Endodermal cell (in vitro differentiated cells): ENCODE measurements around the gene FRYL. TPM values are rescaled to one million over a fixed set of nuclear protein-coding genes. Genes with fewer than 3 reads are reported as not detected.

Experiments
- DNase-seq: peaks from one replicate; pipeline ENCODE4 v3.0.0-alpha.2; 2017
- H3K27ac ChIP-seq: 2 replicates; pipeline ENCODE4 v1.5.1; 2013; ENCODE audit warnings: mild to moderate bottlenecking, low read depth, low read length, moderate library complexity
- H3K27me3 ChIP-seq: 2 replicates; pipeline ENCODE4 v1.6.1; 2013; ENCODE audit warnings: mild to moderate bottlenecking, low read length, moderate library complexity; ENCODE audit not compliant: insufficient read depth, control insufficient read depth, poor library complexity, severe bottlenecking
- H3K36me3 ChIP-seq: 2 replicates; pipeline ENCODE4 v1.7.0; 2013; ENCODE audit warnings: mild to moderate bottlenecking, low read length, moderate library complexity; ENCODE audit not compliant: control insufficient read depth, insufficient read depth
- H3K4me1 ChIP-seq: one replicate; pipeline ENCODE4 v1.7.0; 2013; ENCODE audit warnings: low read length; ENCODE audit not compliant: control insufficient read depth, insufficient read depth
- H3K4me3 ChIP-seq: 2 replicates; pipeline ENCODE4 v1.5.1; 2013; ENCODE audit warnings: mild to moderate bottlenecking, low read length, moderate library complexity
- H3K9ac ChIP-seq: 2 replicates; pipeline ENCODE4 v1.6.1; 2013; ENCODE audit warnings: mild to moderate bottlenecking, low read length, moderate library complexity; ENCODE audit not compliant: poor library complexity, severe bottlenecking; ENCODE audit errors: extremely low read depth
- H3K9me3 ChIP-seq: 2 replicates; pipeline ENCODE4 v1.6.1; 2013; ENCODE audit warnings: mild to moderate bottlenecking, low read length, moderate library complexity; ENCODE audit not compliant: control insufficient read depth
- H3K27ac Mint-ChIP-seq: 2 replicates; pipeline ENCODE4 v1.8.0; 2020; ENCODE audit warnings: mixed read lengths
- H3K27me3 Mint-ChIP-seq: 2 replicates; pipeline ENCODE4 v1.8.0; 2021; ENCODE audit warnings: mild to moderate bottlenecking, mixed read lengths; ENCODE audit not compliant: insufficient read depth
- H3K36me3 Mint-ChIP-seq: 2 replicates; pipeline ENCODE4 v1.8.0; 2020; ENCODE audit warnings: low read depth, mixed read lengths
- H3K4me1 Mint-ChIP-seq: 2 replicates; pipeline ENCODE4 v1.8.0; 2020; ENCODE audit warnings: mixed read lengths
- H3K4me3 Mint-ChIP-seq: 2 replicates; pipeline ENCODE4 v1.8.0; 2020; ENCODE audit warnings: mild to moderate bottlenecking, moderate library complexity, mixed read lengths
- H3K9me3 Mint-ChIP-seq: 2 replicates; pipeline ENCODE4 v1.8.0; 2020; ENCODE audit warnings: mild to moderate bottlenecking, mixed read lengths
- CTCF ChIP-seq: fragments of 200-600 bp; sonication (generic); conservative IDR thresholded peaks from 2 replicates; pipeline ENCODE4 v1.5.0; 2021; ENCODE audit warnings: antibody characterized with exemption, mild to moderate bottlenecking
- WGBS, 2 experiments: methylation state at CpG; one replicate each; pipeline versions ENCODE4 v1.1.5 to v1.1.7; 2013; ENCODE audit warnings: missing lambda C conversion rate in 2 of 2, mixed read lengths in 1 of 2; ENCODE audit not compliant: insufficient coverage in 1 of 2, insufficient read length in 1 of 2; 5-methylcytosine and 5-hydroxymethylcytosine counted together
- total RNA-seq, 2 donors: library from RNA; stranded (reverse); fragmentation: NEBNext Ultra II Directional in 1 of 2; extraction: Animal tissue kit (Norgen Biotek cat#: 25700) in 1 of 2; gene quantifications; 2 replicates in 1 of 2; 3 replicates in 1 of 2; pipeline ENCODE4 v1.2.1, GENCODE V29; 2021

FRYL gene
- total RNA-seq, 2 donors from 2014 or later, result 56.5 to 62.6 TPM

- H3K9ac ChIP-seq, result no peak overlapping the region
- 90 to 100% methylated on average over 2 of the region's 2 CpGs for WGBS, 2 experiments
Measured at GRCh38 chr4:48495941-48496340, 284.1 kb downstream of the FRYL start.

GRCh38 chr4:48493452-48494100 lies 286.5 kb downstream of the FRYL start:
- no peak overlapping the region for H3K27ac ChIP-seq
- Mint-ChIP-seq H3K36me3 (peaks cover under 1% of the 10 kb centered on the region), H3K27me3 (peaks cover 39% of the 10 kb centered on the region), H3K4me1 (peaks cover 5% of the 10 kb centered on the region), H3K4me3 (no peak overlapping the region), H3K9me3 (no peaks in the 10 kb centered on the region), H3K27ac (no peak overlapping the region)
- no peak for DNase-seq
- no peak overlapping the region for H3K9ac ChIP-seq
- peaks cover 4% of the 10 kb centered on the region for H3K4me1 ChIP-seq
- H3K36me3 ChIP-seq, result peaks cover under 1% of the 10 kb centered on the region
- H3K27me3 ChIP-seq, result peaks cover 41% of the 10 kb centered on the region
- no peak for TF ChIP-seq CTCF
- 76 to 100% methylated on average over 3 to 4 of the region's 4 CpGs for WGBS, 2 experiments
- no peaks in the 10 kb centered on the region for H3K9me3 ChIP-seq
- no peak overlapping the region for H3K4me3 ChIP-seq

More at GRCh38 chr4:48495941-48496340, 284.1 kb downstream of the FRYL start:
- no peak for TF ChIP-seq CTCF
- Histone ChIP-seq H3K27ac (no peak overlapping the region), H3K27me3 (peaks cover 17% of the 10 kb centered on the region), H3K4me3 (no peak overlapping the region), H3K36me3 (peaks cover 22% of the 10 kb centered on the region), H3K4me1 (peaks cover 4% of the 10 kb centered on the region), H3K9me3 (no peaks in the 10 kb centered on the region)
- Mint-ChIP-seq H3K27me3 (peaks cover 23% of the 10 kb centered on the region), H3K9me3 (no peaks in the 10 kb centered on the region), H3K36me3 (peaks cover 15% of the 10 kb centered on the region), H3K4me1 (peaks cover 5% of the 10 kb centered on the region), H3K4me3 (no peak overlapping the region), H3K27ac (no peak overlapping the region)
- DNase-seq, result no peak

- Mint-ChIP-seq H3K36me3 (no peaks in the 10 kb centered on the region), H3K4me3 (peak overlapping the region; percentile 35), H3K27ac (no peak overlapping the region), H3K27me3 (peaks cover 58% of the 10 kb centered on the region), H3K4me1 (peaks cover 5% of the 10 kb centered on the region), H3K9me3 (no peaks in the 10 kb centered on the region)
- Histone ChIP-seq H3K4me1 (peaks cover 4% of the 10 kb centered on the region), H3K27me3 (peaks cover 57% of the 10 kb centered on the region), H3K27ac (no peak overlapping the region), H3K36me3 (no peaks in the 10 kb centered on the region), H3K9ac (no peak overlapping the region), H3K4me3 (no peak overlapping the region), H3K9me3 (no peaks in the 10 kb centered on the region)
- TF ChIP-seq CTCF, result no peak
- 88 to 93% methylated on average over 14 to 23 of the region's 23 CpGs for WGBS, 2 experiments
- peak; percentile 55 for DNase-seq
Measured at GRCh38 chr4:48491514-48492176, 288.4 kb downstream of the FRYL start.
